HepG2 (cell line): ENCODE measurements around the gene NID2. TPM values are rescaled to one million over a fixed set of nuclear protein-coding genes. Genes with fewer than 3 reads are reported as not detected.

Source experiments
- ATAC-seq: fragments of 200-7000 bp; cut with Tn5 transposase; 3 replicates; pipeline ENCODE4 v1.9.1; 2020; ENCODE audit warnings: mild to moderate bottlenecking, moderate library complexity
- BruUV-seq: library from RNA; stranded (reverse); fragments of 400-500 nt; replicated peaks from 2 replicates; lab custom pipeline; 2021; lab: Mats Ljungman, UMichigan
- CTCF ChIA-PET: fragments of 300-600 bp; formaldehyde crosslinking; extraction: SDS; loops from one replicate; lab custom pipeline; 2021; ENCODE audit warnings: low total read pairs, inconsistent platforms, low intra/inter-chr PET ratio; lab: Yijun Ruan, JAX
- POLR2A ChIA-PET: fragments of 350-600 bp; sonication (Branson Sonifier 250); formaldehyde crosslinking; loops from one replicate; lab custom pipeline; 2020; ENCODE audit warnings: antibody characterized with exemption, inconsistent platforms; lab: Yijun Ruan, JAX
- DNase-seq: peaks from one replicate; pipeline ENCODE4 v3.0.0-alpha.2; 2015; ENCODE audit warnings: low spot score
- FAIRE-seq: peaks from 3 replicates; lab custom pipeline; 2011; peaks lifted over from hg19 to GRCh38; lab: Jason Lieb, UNC
- H2AFZ ChIP-seq: one replicate; pipeline ENCODE4 v1.6.1; 2011; ENCODE audit warnings: low read length, inconsistent platforms
- H3K27ac ChIP-seq: fragments of 300-600 bp; 3 replicates; pipeline ENCODE4 v1.8.0; 2011; ENCODE audit warnings: mixed run types, mild to moderate bottlenecking, mixed read lengths, low read length, inconsistent platforms; ENCODE audit not compliant: insufficient read depth; ENCODE audit errors: extremely low read length
- H3K27me3 ChIP-seq, 2 experiments: fragments of 200-600 bp in 1 of 2; 2 replicates in 1 of 2; 3 replicates in 1 of 2; pipeline versions ENCODE4 v1.6.0 to v1.8.0; 2011; ENCODE audit warnings: low read length in 2 of 2, mild to moderate bottlenecking in 2 of 2, moderate library complexity in 2 of 2, inconsistent platforms in 1 of 2; ENCODE audit not compliant: insufficient read depth in 2 of 2, control insufficient read depth in 1 of 2
- H3K36me3 ChIP-seq, 2 experiments: fragments of 200-600 bp in 1 of 2; replicated peaks in 1 of 2; 2 replicates in 1 of 2; 3 replicates in 1 of 2; pipeline versions ENCODE4 v1.5.1 to v1.8.0; 2011; ENCODE audit warnings: low read length in 2 of 2, inconsistent platforms in 1 of 2; ENCODE audit not compliant: insufficient read depth in 2 of 2, control insufficient read depth in 1 of 2
- H3K4me1 ChIP-seq: 2 replicates; pipeline ENCODE4 v1.5.1; 2012; ENCODE audit warnings: low read length, inconsistent platforms; ENCODE audit not compliant: insufficient read depth
- H3K4me2 ChIP-seq: 2 replicates; pipeline ENCODE4 v1.6.0; 2011; ENCODE audit warnings: low read depth, low read length, inconsistent platforms
- H3K4me3 ChIP-seq, 3 experiments: fragments of 200-600 bp in 1 of 3; sonication (generic), shearing (Covaris generic) in 1 of 3; replicated peaks in 1 of 3; 2 replicates each; pipeline ENCODE4 v1.5.1; 2011 to 2016; ENCODE audit warnings: low read length in 3 of 3, inconsistent platforms in 2 of 3, low read depth in 2 of 3, mild to moderate bottlenecking in 2 of 3, control low read depth in 1 of 3, mixed read lengths in 1 of 3; ENCODE audit not compliant: insufficient read depth in 1 of 3
- H3K79me2 ChIP-seq: one replicate; pipeline ENCODE4 v1.6.1; 2011; ENCODE audit warnings: low read length, inconsistent platforms; ENCODE audit not compliant: insufficient read depth
- H3K9ac ChIP-seq: 2 replicates; pipeline ENCODE4 v1.6.0; 2011; ENCODE audit warnings: mild to moderate bottlenecking, low read depth, low read length, inconsistent platforms; ENCODE audit not compliant: insufficient read depth
- H3K9me3 ChIP-seq: 2 replicates; pipeline ENCODE4 v1.5.1; 2012; ENCODE audit warnings: mild to moderate bottlenecking, low read length
- H4K20me1 ChIP-seq: 2 replicates; pipeline ENCODE4 v1.6.0; 2011; ENCODE audit warnings: inconsistent platforms, mild to moderate bottlenecking, low read length, moderate library complexity; ENCODE audit not compliant: insufficient read depth
- DNMT3B ChIP-seq: conservative IDR thresholded peaks from 2 replicates; pipeline ENCODE4 v1.6.1; 2016; ENCODE audit warnings: missing biosample characterization, control low read depth
- ESRRA ChIP-seq: sonication (generic); formaldehyde crosslinking; IDR thresholded peaks from 2 replicates; pipeline ENCODE4 v1.5.1; 2020; ENCODE audit warnings: mild to moderate bottlenecking, low read depth, missing genetic modification reagents
- ETV5 ChIP-seq: IDR thresholded peaks from 2 replicates; pipeline ENCODE4 v1.6.1; 2018; ENCODE audit warnings: missing biosample characterization, missing genetic modification reagents, inconsistent platforms, borderline replicate concordance
- HNF4A ChIP-seq: sonication (generic); formaldehyde crosslinking; IDR thresholded peaks from 2 replicates; pipeline ENCODE4 v1.4.0; 2020; ENCODE audit warnings: missing genetic modification reagents
- KLF12 ChIP-seq: sonication (generic); formaldehyde crosslinking; IDR thresholded peaks from 2 replicates; pipeline ENCODE4 v1.4.0; 2020; ENCODE audit warnings: missing genetic modification reagents, borderline replicate concordance
- MAFF ChIP-seq: IDR thresholded peaks from 2 replicates; pipeline ENCODE4 v1.6.1; 2011; ENCODE audit warnings: low read depth, low read length, improper control_type of control experiment
- MAFK ChIP-seq, 2 experiments: IDR thresholded peaks in 1 of 2; conservative IDR thresholded peaks in 1 of 2; 2 replicates each; pipeline ENCODE4 v1.6.1; 2011; ENCODE audit warnings: improper control_type of control experiment in 2 of 2, low read length in 2 of 2
- SMC3 ChIP-seq: IDR thresholded peaks from 2 replicates; pipeline ENCODE4 v1.6.1; 2011; ENCODE audit warnings: low read length, improper control_type of control experiment
- TEAD3 ChIP-seq: optimal IDR thresholded peaks from 2 replicates; pipeline ENCODE3; 2016; ENCODE audit warnings: borderline replicate concordance
- XRCC5 ChIP-seq: fragments of 200-400 bp; formaldehyde crosslinking; optimal IDR thresholded peaks from 2 replicates; pipeline ENCODE3; 2017; ENCODE audit warnings: mild to moderate bottlenecking, low read length
- ZFP37 ChIP-seq: sonication (generic); formaldehyde crosslinking; IDR thresholded peaks from 2 replicates; pipeline ENCODE4 v1.4.0; 2020; ENCODE audit warnings: missing genetic modification reagents, borderline replicate concordance
- ZMYM3 ChIP-seq: sonication (generic); formaldehyde crosslinking; IDR thresholded peaks from 2 replicates; pipeline ENCODE4 v1.5.1; 2020; ENCODE audit warnings: mild to moderate bottlenecking, missing genetic modification reagents
- ZNF274 ChIP-seq: sonication (generic); formaldehyde crosslinking; IDR thresholded peaks from 2 replicates; pipeline ENCODE4 v1.5.1; 2020; ENCODE audit warnings: mild to moderate bottlenecking, missing genetic modification reagents
- ZNF562 ChIP-seq: sonication (generic); formaldehyde crosslinking; IDR thresholded peaks from 2 replicates; pipeline ENCODE4 v1.8.0; 2022; ENCODE audit warnings: missing genetic modification reagents, borderline replicate concordance
- ZNF709 ChIP-seq: sonication (generic); formaldehyde crosslinking; IDR thresholded peaks from 2 replicates; pipeline ENCODE4 v1.5.0; 2020; ENCODE audit warnings: mild to moderate bottlenecking, missing genetic modification reagents
- WGBS: methylation state at CpG from one replicate; pipeline ENCODE4 v1.1.6; 2017; ENCODE audit warnings: low lambda C conversion rate; 5-methylcytosine and 5-hydroxymethylcytosine counted together
- in situ Hi-C: cut with HindIII; loops from 2 replicates; pipeline ENCODE4 v1.10.0; 2017; ENCODE audit warnings: low pct_unique_long_range_greater_than_20kb; ENCODE audit not compliant: extremely low pct_ligation_motif_present
- intact Hi-C: fragments of 100-400 bp; cut with micrococcal nuclease; formaldehyde crosslinking; loops from one replicate; pipeline ENCODE4 v1.10.0; 2022; ENCODE audit not compliant: unreplicated experiment
- polyA plus RNA-seq, 8 experiments: library from polyadenylated mRNA; depleted of rRNA in 3 of 8; stranded (reverse) in 7 of 8; unstranded in 1 of 8; fragments of >200 nt; fragmentation: Illumina TruSeq in 4 of 8; extraction: Trizol in 4 of 8; gene quantifications; 2 replicates each; pipeline versions ENCODE4 v1.2.1 to v1.2.3, GENCODE V29; 2011 to 2016; ENCODE audit warnings: low read depth in 4 of 8, missing spikeins in 1 of 8, mixed read lengths in 1 of 8; ENCODE audit not compliant: insufficient read depth in 1 of 8
- total RNA-seq, 5 experiments: library from RNA; depleted of rRNA; stranded (reverse); fragments of >200 nt; fragmentation: Illumina TruSeq; extraction: Trizol; gene quantifications; 2 replicates each; pipeline ENCODE4 v1.2.3, GENCODE V29; 2016; ENCODE audit warnings: low read depth in 1 of 5
- TF ChIP-seq, protein P1 (sequence below): sonication (generic); formaldehyde crosslinking; IDR thresholded peaks from 2 replicates; pipeline ENCODE4 v1.4.0; 2020; ENCODE audit warnings: missing genetic modification reagents
- TF ChIP-seq, protein P2 (sequence below): IDR thresholded peaks from 2 replicates; pipeline ENCODE4 v1.6.1; 2016; ENCODE audit warnings: low read depth, control low read depth
- TF ChIP-seq, protein P3 (sequence below): sonication (generic); formaldehyde crosslinking; IDR thresholded peaks from 2 replicates; pipeline ENCODE4 v1.5.0; 2020; ENCODE audit warnings: mild to moderate bottlenecking, missing genetic modification reagents, moderate library complexity

The NID2 gene
- total and polyA plus RNA-seq, 2 of the 13 experiments (the other 11 are each of a cell fraction or from before 2014, with no cell fraction given): 0.11 TPM; not detected in 1

DNA sequence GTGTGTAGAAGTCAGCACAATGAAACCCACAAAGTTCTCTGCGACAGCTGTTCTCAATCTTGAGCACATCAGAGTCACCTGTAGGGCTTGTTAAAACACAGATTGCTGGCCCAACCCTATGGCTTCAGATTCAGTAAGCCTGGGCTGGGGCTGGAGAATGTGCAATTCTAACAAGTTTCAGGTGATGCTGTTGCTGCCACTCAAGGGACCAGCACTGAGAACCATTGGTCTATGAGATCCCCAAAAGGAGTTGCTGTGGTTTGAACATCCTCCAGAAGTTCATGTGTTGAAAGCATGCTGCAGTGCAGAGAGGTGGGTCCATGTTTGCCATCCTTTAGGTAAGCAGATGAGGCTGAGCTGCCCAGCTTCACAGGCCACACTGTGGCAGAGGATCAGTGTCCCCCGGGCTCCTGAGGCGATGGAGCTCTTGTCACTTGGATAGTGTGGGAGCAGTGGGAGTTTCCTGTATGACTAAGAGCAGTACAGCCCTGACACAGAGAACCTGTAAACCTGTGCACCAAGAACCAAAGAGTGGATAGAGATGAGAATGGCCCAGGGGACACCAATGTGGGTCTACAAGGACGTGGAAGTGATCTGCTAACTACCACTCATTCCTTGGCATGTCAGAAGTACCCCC is 87.5 kb downstream of the NID2 start (continued):
- TF ChIP-seq, protein P1, sequence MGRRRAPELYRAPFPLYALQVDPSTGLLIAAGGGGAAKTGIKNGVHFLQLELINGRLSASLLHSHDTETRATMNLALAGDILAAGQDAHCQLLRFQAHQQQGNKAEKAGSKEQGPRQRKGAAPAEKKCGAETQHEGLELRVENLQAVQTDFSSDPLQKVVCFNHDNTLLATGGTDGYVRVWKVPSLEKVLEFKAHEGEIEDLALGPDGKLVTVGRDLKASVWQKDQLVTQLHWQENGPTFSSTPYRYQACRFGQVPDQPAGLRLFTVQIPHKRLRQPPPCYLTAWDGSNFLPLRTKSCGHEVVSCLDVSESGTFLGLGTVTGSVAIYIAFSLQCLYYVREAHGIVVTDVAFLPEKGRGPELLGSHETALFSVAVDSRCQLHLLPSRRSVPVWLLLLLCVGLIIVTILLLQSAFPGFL: no peak
- TF ChIP-seq KLF12 (CRISPR knock-in tag): no peak
- no peak for TF ChIP-seq ZMYM3 (CRISPR knock-in tag)
- TF ChIP-seq ESRRA (CRISPR knock-in tag): no peak
- no peak for TF ChIP-seq ZNF709 (CRISPR knock-in tag)
- TF ChIP-seq DNMT3B (CRISPR knock-in tag): no peak
- TF ChIP-seq, protein P2, sequence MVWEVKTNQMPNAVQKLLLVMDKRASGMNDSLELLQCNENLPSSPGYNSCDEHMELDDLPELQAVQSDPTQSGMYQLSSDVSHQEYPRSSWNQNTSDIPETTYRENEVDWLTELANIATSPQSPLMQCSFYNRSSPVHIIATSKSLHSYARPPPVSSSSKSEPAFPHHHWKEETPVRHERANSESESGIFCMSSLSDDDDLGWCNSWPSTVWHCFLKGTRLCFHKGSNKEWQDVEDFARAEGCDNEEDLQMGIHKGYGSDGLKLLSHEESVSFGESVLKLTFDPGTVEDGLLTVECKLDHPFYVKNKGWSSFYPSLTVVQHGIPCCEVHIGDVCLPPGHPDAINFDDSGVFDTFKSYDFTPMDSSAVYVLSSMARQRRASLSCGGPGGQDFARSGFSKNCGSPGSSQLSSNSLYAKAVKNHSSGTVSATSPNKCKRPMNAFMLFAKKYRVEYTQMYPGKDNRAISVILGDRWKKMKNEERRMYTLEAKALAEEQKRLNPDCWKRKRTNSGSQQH: no peak

DNA sequence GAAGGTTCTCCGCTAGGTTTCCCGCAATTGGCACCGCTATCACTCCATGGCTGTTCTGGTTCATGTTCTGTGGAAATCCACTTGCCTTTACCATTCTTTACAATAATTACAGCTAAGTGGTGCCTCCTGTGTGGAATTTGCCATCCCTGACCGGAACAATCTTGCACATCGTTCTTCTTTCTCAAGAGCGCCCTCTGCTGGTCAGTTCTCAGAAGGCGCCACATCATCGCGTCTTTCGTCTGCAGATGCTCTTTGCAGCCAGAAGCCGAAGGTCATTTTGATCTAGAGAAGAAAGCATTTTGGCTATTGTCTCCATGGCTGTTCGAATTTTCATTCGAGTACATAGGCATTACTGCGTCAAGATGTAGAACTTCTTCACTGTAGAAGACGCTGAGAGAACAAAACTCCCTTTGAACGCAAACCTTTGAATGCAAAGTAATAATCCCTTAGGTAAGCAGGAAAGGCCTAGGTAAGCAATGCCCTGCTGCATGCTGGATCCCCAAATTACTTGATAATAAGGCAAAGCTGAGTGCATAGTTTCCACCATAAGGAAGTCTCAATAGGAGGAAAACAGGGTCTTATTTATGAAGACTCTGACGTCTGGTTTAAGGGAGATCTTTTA is 89.7 kb downstream of the NID2 start:
- Histone ChIP-seq H3K9me3 (no peaks in the 10 kb centered on the region), H3K79me2 (no peaks in the 10 kb centered on the region), H2AFZ (no peak overlapping the region), H3K4me1 (no peaks in the 10 kb centered on the region), H3K4me2 (no peak overlapping the region), H3K4me3 (no peak overlapping the region), H3K27ac (no peak overlapping the region), H3K36me3 (no peaks in the 10 kb centered on the region), H3K27me3 (peaks cover 0 to 19% of the 10 kb centered on the region in 2 experiments; a peak in 3 of 5 replicates), H3K9ac (no peak overlapping the region), H4K20me1 (no peaks in the 10 kb centered on the region)
- ATAC-seq (peak; percentile 85), DNase-seq (peak; percentile 62), FAIRE-seq (peak; percentile 88)
- BruUV-seq: no TSS peak
- CTCF ChIA-PET: interaction anchor here (0.6 kb wide), 2 partner anchors 152 to 698 kb away, joined by 3 to 4 read pairs; no protein-coding TSS in a partner anchor
- in situ Hi-C loops: no loop called here
- 25% methylated on average over 17 of the region's 17 CpGs for WGBS
- intact Hi-C loops: loop anchor here (1.0 to 2.0 kb wide), 2 partner anchors 10 to 696 kb away; partner anchors contain the start of gene RTRAF
- POLR2A ChIA-PET: no interaction called here
- TF ChIP-seq XRCC5 (peak; percentile 70), MAFF (0 out of 2 replicates have a peak, but pooled peaks have one; percentile 19), ETV5 (CRISPR knock-in tag) (peak; percentile 14; the same call in 1 of the 2 replicates), SMC3 (peak; percentile 61), ZFP37 (CRISPR knock-in tag) (no peak), TEAD3 (CRISPR knock-in tag) (peak; percentile 14), HNF4A (CRISPR knock-in tag) (peak; percentile 32; the same call in 1 of the 2 replicates), ZNF562 (no peak), ZNF274 (CRISPR knock-in tag) (no peak), MAFK (conservative IDR thresholded peaks at IDR 0.05 in 1 of 2, IDR thresholded peaks at IDR 0.05 in 1 of 2; ENCODE audit: low read length in 2 of 2) (peak; percentile 23 to 36; a peak in 1 of 4 replicates)
- TF ChIP-seq, protein P3, sequence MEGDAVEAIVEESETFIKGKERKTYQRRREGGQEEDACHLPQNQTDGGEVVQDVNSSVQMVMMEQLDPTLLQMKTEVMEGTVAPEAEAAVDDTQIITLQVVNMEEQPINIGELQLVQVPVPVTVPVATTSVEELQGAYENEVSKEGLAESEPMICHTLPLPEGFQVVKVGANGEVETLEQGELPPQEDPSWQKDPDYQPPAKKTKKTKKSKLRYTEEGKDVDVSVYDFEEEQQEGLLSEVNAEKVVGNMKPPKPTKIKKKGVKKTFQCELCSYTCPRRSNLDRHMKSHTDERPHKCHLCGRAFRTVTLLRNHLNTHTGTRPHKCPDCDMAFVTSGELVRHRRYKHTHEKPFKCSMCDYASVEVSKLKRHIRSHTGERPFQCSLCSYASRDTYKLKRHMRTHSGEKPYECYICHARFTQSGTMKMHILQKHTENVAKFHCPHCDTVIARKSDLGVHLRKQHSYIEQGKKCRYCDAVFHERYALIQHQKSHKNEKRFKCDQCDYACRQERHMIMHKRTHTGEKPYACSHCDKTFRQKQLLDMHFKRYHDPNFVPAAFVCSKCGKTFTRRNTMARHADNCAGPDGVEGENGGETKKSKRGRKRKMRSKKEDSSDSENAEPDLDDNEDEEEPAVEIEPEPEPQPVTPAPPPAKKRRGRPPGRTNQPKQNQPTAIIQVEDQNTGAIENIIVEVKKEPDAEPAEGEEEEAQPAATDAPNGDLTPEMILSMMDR (CRISPR knock-in tag): peak; percentile 84
